HG03520 (cell line): ENCODE results near the gene SGO1.
A peak's percentile ranks its signal among the peaks of the same experiment; 100 is the strongest.
"Not testable (repeated sequence)": the region's sequence is repeated elsewhere in the genome, so short reads cannot be mapped to it uniquely, and the experiment has no call there.

ENCODE experiments used
- ATAC-seq: cut with Tn5 transposase; IDR thresholded peaks from one replicate; pipeline ENCODE4 v1.9.1; 2021; ENCODE audit warnings: mild to moderate bottlenecking, moderate library complexity; ENCODE audit not compliant: unreplicated experiment

Gene SGO1

DNA sequence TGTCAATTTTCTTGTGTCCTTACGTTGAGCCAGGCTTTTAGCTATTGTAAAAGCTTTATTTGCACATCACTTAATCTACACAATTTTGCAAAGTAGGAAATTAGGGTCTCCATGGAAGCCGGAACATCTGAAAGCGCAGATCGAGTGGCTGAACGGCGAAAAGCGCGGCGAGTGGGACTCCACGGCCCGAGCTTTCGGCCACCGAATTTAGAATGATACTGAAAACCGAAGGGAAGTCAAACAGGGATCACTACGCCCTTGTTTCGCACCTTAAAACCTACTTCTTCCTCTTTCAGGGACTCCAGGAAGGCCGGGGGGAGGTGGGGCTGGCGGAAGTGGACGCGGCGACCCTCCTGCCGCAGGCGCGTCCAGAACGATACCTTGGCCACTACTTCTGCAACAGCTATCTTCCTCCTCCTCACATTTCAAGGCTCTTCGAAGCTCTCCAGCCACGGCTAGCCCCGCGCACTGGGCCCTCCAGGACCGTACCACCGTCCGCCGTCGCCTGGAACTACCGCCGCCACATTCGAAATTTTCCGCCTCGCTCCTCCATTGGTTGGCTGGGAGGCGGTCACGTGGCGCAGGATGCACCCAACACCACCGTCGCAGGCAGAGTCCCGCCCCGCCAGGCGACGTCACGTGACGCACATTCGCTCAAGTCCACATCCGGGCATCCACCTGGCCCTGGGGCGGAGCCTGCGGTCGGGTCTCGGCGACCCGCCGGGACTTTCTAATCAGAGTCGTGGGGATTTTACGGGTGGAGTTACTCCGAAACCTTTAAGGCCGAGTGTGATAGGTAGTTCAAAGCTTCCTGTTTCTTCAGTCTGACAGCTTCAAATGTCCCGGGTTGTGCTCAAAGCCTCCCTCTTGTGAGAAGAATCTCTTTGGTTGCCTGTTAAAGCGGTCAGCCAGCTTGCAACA lies at the start of gene SGO1:
SGO1 (minus strand) TSS at position 528 of the 921 bp plus-strand sequence. CDS start 2,179 bp downstream, outside the sequence.
- ATAC-seq: peak; percentile 94

DNA sequence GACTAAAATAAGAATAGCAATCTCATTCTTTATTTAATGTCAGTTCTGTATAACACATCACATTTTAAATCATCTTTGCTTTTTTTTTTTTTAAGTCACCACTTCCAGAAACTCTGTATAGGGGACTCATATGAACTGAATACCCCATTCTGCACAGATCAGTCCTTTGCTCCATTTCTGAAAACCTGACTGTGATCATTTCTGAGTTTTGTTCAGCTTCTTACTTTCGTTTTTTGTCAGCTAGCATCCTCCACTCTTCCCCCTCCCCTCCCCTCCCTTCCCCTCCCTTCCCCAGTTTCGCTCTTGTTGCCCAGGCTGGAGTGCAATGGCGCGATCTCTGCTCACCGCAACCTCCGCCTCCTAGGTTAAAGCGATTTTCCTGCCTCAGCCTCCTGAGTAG lies 49.8 kb upstream of the SGO1 start:
- ATAC-seq: no peak

DNA sequence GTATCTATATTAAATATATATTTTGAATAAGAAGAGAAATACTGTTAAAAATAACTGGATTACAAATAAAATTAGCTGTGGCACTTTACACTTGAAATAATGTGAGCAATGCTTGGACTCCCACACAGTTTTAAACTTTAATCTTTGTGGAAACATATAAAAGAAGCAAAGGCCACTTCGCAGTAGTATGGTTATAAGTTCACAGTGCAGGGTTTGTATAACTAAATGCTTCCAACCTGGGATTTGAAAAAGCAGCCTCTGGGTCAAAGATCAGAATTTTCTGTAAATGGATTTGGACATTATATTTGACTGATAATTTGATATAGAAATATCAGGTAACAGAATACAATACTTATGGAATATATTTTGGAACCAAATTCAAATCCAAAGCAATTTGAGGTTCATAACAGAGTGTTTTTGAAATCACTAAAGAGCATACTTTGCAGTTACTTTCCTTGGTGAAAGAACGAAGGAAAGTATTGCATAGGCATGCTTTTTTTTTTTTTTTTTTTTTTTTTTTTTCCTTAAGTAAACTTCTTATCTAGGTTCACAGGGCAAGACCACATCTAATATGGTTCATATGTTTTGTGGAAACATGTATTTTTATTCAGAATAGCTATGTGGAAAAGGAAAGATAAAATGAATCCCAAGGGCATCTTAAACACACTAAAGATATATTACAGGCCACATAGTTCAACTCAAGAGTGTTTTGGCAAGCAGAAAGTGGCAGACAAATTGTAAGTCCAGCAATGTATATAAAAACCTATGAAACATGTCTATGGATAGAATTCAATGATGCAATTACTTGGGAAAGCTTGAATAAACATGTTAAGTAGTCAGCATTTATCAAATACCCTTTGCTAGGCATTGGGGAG lies 47.1 kb upstream of the SGO1 start:
- no peak for ATAC-seq

DNA sequence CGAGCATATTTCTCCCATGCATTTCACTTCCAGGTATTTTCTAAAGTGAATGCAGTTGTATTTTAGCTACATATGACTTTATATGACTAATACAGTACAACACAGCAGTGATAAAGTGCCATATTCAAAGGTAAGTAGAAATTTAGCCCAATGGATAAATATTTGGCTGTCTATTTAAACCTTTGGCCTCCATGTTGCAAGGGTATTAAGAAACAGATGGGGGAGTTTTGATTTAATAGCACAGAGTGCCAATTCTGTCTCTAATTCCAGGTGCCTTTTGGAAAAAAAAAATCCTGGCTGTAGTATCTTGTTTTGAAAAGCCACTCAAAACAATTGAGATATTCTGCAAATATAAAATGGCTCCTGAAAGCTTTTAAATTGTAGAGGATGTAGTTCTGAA lies 44.9 kb upstream of the SGO1 start:
- no peak for ATAC-seq

DNA sequence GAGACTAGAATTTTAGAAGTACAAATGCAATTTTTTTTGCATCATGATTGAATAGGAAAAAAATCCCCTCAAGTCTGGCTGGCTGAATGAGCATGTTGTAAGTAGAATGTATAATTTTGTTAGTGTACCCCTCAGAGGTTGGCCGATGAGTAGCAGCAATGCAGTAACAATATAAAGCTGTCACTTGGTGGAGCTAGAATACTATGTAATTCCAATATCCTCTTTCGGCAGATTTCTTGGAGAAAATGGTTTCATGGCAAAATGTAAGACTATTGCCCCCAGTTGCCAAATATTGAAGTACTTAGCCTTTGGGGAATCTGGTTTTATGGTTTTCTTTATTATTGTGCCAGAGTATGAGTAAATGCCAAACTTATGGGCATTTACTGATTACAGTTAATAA lies 39.8 kb upstream of the SGO1 start:
- ATAC-seq: no peak

DNA sequence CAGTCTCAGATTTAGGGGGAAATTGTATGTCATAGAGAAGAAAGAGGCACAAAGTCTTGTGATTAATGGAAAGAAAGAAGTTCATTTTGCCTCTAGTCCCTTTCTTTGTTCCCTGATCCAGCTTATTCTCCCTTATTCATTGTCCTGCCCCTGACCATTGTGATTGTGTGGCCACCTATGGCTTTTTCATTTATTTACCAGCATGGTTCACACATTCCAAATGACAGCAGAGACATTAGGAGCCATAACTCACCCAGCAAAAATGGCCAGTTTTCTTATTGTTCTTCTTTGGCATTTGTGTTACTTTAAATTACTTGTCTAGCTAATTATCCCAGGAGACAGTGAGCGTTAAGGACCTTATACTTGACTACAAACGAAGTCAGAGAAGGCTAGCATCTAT lies 36.3 kb upstream of the SGO1 start:
- no peak for ATAC-seq

DNA sequence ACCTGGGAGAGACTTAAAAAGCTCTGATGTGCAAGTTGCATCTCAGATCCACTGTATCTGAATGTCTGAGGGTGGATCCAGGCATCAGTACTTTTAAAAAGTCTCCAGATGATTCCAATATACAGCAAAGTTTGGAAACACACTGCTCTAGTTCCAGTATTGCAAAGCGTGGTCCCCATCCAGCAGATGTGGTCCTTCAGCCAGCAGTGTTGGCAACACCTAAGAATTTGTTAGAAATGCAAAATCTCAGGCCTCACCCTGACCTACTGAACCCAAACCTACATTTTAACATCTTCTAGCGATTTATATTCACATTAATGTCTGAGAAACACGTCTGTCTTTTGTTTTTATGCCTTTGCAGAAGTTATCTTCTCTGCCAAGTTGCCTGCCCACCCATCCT lies 32.2 kb upstream of the SGO1 start:
- no peak for ATAC-seq

DNA sequence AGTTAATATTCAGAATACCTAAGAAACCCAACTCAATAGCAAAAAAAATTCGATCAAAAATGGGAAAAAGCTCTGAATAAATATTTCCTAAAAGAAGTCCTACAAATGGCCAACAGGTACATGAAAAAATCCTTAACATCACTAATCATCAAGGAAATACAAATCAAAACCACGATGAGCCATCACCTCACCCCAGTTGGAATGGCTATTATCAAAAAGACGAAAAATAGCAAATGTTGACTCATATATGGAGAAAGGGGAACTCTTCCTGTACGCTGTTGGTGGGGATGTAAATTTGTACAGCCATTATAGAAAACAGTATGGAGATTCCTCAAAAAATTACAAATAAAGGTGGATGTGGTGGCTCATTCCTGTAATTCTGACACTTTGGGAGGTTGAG lies 29.6 kb upstream of the SGO1 start:
- ATAC-seq: no peak

DNA sequence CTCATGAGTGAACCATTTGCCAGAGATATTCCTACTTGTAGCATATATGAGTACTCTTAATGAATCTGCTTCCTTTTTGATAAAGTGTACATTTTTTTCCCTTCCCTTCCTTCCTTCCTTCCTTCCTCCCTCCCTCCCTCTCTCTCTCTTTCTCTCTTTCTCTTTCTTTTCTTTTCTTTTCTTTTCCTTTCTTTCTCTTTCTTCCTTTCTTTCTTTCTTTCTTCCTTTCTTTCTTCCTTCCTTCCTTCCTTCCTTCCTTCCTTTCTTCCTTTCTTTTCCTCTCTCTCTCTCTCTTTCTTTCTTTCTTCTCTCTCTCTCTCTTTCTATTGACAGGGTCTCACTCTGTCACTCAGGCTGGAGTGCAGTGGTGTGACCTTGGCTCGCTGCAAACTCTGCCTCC lies 27.5 kb upstream of the SGO1 start:
- not testable (repeated sequence) for ATAC-seq

DNA sequence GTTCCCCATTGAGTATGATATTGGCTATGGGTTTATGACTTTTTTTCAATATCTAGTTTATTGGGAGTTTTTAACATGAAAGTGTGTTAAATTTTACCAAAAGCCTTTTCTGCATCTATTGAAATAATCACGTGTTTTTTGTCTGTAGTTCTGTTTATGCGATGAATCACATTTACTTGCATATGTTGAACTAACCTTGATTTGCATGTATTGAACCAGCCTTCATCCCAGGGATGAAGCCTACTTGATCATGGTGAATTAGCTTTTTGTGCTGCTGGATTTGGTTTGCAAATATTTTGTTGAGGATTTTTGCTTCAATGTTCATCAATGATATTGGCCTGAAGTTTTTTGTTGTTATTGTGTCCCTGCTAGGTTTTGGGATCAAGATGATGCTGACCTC lies 21.9 kb upstream of the SGO1 start:
- ATAC-seq: not testable (repeated sequence)

DNA sequence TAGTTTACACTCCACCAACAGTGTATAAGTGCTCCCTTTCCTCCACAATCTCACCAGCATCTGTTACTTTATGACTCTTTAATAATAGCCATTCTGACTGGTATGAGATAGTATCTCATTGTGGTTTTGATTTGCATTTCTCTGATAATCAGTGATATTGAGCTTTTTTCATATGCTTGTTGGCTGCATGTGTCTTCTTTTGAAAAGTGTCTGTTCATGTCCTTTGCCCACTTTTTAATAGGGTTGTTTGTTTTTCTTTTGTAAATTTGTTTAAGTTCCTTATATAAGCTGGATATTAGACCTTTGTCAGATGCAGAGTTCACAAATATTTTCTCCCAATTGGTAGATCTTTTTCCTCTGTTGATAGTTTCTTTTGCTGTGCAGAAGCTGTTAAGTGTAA lies 19.9 kb upstream of the SGO1 start:
- not testable (repeated sequence) for ATAC-seq

DNA sequence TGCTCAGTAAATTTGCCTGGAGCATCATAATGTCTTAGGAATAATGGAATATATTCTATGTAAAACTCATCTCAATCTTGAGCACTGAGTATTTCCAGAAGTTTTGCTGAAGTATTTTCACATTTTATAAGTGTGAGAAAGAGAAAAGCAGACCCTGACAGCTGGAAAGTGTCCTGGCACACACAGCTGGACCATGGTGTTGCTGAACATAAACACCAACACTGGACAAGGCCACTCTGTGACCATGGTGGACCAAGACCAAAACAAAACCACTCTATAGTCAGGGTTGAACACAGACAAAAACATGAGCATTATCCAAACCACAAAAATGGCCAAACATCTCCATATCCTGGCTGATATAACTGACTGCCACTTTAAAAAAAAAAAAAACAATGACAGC lies 15.1 kb upstream of the SGO1 start:
- no peak for ATAC-seq

DNA sequence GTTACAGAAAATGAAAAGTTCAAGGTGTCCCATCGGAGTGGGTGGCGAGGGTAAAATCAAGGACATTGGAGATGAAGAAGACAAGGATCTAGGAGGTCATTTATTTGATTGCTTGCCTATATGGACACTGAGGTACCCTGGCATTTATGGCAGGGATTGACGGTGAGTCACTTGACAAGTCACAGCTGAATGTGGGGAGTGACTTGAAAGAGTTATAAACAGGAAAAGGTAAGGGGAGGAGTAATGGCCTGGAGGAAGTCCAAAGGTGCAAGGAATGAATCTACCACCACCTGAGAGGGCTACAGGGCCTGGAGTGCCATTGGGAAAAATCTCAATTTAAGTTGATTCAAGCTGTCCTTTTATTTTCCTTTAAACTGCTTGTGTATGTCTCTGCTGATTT lies 11.8 kb upstream of the SGO1 start:
- ATAC-seq: no peak

DNA sequence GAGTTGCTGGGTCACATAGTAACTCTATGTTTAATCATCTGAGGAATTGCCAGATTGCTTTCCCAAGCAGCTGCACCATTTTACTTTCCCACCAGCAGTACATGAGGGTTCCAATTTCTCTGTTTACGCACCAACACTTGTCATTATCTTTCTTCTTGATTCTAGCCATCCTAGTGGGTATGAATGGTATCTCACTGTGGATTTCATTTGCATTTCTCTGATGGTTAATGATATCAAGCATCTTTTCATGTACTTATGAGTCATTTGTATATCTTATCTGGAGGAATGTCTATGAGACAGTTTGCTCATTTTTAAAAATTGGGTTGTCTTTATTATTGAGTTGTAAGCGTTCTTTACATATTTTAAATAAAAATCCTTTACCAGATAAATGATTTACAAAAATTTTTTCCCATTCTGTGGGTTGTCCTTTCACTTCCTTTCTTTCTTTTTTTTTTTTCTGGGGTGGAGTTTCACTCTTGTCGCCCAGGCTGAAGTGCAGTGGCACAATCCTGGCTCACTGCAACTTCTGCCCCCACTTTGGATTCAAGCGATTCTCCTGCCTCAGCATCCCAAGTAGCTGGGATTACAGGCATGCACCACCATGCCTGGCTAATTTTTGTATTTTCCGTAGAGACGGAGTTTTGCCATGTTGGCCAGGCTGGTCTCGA lies 8.9 kb upstream of the SGO1 start:
- peak; percentile 74 for ATAC-seq

DNA sequence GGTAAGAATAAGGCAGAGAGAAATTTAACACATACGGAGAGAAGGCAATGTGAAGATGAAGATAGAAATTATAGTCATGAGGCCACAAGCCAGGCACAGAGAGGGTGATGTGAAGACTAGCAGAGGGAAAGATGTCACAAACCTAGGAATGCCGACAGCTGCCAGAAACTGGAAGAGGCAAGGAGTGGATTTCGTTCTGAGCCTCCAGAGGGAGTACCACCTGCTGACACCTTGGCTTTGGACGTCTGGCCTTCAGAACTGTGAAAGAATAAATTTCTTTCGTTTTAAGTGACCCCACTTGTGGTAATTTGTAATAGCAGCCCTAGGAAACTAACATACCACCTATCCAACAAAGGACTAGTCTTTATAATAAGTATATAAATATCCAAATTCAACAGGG lies 5.0 kb upstream of the SGO1 start:
- ATAC-seq: no peak

DNA sequence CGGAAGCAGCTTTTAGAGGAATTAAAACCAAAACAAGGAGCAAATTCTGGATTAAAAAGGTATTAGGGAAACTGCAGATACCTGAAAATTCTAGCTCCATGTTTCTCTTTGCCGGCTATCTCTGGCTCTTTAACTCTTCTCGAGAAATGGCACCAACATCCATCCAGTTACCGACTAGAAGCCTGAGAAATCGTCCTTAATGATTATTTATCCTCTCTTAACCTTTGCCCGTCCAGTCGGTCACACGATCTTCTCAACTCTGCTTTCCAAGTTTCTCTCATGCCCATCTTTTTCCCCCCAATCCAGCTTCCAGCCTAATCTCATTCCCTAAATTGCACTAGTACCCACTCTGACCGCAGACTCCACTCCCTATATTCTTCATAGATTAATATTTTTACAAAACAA lies 596 bp upstream of the SGO1 start:
- ATAC-seq: peak; percentile 5

DNA sequence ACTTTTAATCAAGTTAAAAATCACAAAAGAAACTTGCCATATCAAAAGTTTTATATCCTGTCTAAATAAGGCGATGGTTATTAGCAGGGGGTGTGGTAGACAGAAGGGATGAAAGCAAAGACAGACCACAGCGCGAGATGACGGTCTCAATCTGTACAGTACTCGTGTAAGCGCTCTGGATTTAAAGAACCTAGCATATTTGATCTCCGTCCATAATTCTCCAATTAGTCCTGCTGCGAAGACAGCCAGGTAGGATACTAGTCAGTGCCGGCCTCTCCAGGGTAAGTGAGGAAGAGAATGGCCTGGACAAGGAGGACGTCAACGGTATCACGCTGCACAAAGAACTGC lies 701 bp downstream of the SGO1 start:
- ATAC-seq: peak; percentile 7

DNA sequence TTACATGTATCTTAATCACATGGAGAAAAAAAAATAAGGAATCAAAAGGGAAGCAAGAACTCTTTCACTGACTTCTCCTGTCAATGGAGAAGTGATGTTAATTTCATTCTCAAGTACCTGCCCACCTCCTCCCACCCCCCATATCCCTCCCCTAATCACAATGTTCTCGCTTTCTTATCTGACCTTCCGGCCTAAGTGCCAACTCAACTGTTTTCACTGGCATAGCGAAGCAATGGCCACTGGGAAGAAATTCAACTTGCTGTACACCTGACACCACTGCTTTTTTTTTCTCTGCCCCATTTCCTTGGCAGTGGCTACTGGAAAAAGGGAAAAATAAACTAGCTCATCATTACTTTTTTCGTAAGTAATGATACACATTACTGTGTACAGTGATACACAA lies 3.8 kb downstream of the SGO1 start:
- no peak for ATAC-seq

DNA sequence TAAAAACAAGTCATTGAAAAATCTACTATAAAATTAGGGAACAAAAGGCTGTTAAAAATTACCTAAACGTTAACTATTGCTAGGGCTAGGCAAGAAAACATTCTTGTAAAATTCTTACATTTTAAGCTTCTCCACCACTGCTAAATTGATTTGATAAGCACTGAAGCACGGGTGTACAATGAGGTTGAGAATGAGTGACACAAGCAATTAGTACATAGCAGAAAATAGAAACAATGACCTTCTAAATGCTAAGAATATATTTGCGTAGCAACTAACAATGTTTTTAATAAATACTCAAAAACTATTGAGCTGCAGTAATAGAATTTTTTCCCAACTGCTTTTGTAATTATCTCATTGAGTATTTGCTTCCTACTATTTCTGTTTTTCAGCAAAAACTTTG lies 4.7 kb downstream of the SGO1 start:
- no peak for ATAC-seq

DNA sequence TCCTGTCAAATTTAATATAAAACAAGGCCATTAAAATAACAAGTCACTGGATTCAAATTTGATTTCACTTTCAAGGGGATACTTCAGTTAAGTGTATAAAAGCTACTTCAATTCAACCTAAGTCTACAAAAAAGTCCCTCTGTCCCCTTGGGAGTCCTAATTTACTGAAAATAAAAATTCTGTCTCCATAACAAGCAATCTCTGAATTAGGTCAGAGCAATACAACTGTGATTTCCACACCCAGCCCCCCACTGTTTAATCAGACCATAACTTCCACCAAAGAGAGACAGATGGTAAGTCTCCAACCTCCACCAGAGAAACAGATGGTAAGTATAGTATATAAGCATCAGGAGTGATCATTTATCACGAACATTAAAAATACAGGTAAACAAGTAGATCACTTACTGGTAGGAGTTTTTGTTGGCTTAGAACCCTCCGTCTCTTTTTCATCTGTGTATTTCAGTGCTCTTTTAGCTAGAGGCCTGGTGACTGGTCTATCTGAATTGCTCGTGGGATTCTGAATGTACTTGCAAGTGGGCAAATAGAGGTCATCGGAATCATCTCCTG lies 12.1 kb downstream of the SGO1 start:
- no peak for ATAC-seq

DNA sequence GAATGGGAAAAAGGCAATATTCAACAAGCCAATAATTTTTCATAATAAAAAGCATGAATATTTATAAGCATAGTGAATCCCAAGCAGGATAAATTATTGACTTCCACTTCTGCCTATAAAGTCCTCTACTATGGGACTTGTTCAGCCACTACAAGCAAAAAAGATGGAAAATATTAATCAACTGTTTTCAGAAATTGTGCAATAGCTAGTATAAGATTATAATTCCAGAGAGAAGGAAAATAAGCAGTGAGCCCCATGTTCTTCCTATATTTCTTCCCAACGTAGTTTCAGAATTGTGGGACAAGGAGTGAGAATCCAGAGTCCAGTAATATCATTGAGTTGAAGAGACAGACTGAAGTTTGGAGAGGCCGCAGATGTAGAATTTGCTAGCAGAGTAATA lies 24.3 kb downstream of the SGO1 start:
- ATAC-seq: no peak
